AG04449 (cell line): ENCODE results near the gene OPA1.

ENCODE experiments used
- CTCF ChIA-PET: fragments of 350-600 bp; formaldehyde crosslinking; extraction: SDS; loops from one replicate; lab custom pipeline; 2021; ENCODE audit warnings: antibody characterized with exemption; lab: Yijun Ruan, JAX
- POLR2A ChIA-PET: fragments of 400-600, 350-600 bp; formaldehyde crosslinking; extraction: SDS; loops from one replicate; lab custom pipeline; 2020; ENCODE audit warnings: antibody characterized with exemption, inconsistent platforms; lab: Yijun Ruan, JAX
- DNase-seq: peaks from one replicate; pipeline ENCODE4 v3.0.0-alpha.2; 2010; ENCODE audit warnings: low read depth, low spot score
- H3K4me3 ChIP-seq: 2 replicates; pipeline ENCODE4 v1.5.1; 2011; ENCODE audit warnings: low read depth, mild to moderate bottlenecking, control low read depth, low read length
- TF ChIP-seq, protein P1 (sequence below): IDR thresholded peaks from one replicate; pipeline ENCODE4 v1.5.1; 2011; ENCODE audit warnings: mild to moderate bottlenecking, moderate library complexity, low read length, control low read depth, inconsistent platforms; ENCODE audit not compliant: insufficient read depth; ENCODE audit errors: missing control alignments

The OPA1 gene

DNA sequence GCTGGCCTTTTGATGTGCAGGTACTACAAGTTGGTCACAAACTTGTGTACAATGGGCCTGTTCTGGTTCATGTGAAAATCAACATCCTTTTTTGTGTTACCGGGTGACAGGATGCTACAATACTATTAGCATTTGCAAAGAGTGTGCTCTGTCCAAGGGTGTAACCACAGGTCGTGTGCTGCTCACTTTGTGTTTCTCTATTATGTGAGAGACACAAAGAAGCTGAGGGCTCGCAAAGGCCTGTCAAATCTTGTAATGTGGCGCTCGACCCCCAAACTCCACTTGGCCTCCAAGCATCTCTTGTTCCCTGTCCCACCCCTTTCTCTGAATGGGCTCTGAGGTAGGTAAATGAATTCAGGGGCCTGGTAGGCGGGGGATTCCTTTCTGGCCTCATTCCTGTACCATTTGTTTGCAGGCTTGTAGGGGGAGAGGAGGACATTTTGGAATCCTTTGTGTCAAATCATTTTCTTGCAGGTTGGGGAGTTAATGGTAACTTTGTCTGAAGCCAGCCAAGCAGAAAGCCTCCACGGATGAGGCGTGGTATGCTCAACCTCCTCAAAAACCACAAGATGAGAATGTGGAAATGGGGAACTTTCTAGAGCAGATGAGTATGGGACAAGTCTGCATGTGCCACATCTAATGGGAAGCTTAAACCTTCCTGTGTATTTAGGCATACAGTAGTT, 109.1 kb downstream of the OPA1 start:
- no peak for DNase-seq
- TF ChIP-seq, protein P1, sequence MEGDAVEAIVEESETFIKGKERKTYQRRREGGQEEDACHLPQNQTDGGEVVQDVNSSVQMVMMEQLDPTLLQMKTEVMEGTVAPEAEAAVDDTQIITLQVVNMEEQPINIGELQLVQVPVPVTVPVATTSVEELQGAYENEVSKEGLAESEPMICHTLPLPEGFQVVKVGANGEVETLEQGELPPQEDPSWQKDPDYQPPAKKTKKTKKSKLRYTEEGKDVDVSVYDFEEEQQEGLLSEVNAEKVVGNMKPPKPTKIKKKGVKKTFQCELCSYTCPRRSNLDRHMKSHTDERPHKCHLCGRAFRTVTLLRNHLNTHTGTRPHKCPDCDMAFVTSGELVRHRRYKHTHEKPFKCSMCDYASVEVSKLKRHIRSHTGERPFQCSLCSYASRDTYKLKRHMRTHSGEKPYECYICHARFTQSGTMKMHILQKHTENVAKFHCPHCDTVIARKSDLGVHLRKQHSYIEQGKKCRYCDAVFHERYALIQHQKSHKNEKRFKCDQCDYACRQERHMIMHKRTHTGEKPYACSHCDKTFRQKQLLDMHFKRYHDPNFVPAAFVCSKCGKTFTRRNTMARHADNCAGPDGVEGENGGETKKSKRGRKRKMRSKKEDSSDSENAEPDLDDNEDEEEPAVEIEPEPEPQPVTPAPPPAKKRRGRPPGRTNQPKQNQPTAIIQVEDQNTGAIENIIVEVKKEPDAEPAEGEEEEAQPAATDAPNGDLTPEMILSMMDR: no peak
- ChIA-PET POLR2A (no interaction called here), CTCF (no interaction called here)
- H3K4me3 ChIP-seq: no peak overlapping the region

DNA sequence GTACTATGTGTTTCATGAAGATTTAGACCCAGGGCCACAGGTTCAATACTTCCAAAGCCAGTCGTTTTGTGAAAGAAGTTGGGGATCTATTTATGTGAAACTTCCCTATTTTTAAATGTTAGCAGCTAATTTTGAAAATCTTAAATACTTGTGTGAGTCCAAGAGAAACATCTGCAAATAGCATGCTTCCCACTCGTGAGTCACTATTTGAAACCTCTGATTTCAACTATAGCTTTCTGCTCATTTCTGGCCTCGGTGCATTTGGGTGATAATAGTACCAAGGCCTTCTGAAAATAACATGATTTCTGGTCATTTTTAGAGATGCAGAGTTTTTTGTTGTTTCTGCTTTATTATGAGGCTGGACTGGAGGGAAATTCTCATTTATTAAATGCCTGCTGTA, 110.0 kb downstream of the OPA1 start:
- ChIA-PET CTCF (interaction anchor here (1.1 kb wide), 1 partner anchor 641 kb away, joined by 3 read pairs; no protein-coding TSS in a partner anchor), POLR2A (no interaction called here)
- TF ChIP-seq, protein P1: no peak
- H3K4me3 ChIP-seq: no peak overlapping the region
- DNase-seq: peak; percentile 19

DNA sequence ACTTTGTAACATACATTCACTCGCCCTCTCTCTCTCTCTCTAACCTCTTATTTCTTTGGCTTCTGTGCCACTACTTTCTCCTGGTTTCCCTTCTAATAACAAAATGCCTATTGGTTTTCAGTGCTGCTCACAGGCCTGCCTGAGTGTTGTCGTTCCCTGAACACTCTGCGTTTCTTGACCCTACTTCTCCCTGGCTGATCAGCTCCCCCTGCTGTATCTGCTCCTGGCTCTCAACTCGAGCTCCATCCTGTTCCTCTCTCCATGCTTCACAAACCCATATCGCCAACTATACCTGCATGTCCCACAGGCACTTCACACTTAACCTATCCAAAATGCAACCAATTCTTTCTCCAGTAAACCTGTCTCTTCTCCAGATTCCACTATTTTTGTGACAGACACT, 111.4 kb downstream of the OPA1 start:
- TF ChIP-seq, protein P1: no peak
- DNase-seq: no peak
- POLR2A ChIA-PET: interaction anchor here (0.6 kb wide), 1 partner anchor 320 kb away, joined by 3 read pairs; no protein-coding TSS in a partner anchor
- CTCF ChIA-PET: no interaction called here
- H3K4me3 ChIP-seq: no peak overlapping the region

DNA sequence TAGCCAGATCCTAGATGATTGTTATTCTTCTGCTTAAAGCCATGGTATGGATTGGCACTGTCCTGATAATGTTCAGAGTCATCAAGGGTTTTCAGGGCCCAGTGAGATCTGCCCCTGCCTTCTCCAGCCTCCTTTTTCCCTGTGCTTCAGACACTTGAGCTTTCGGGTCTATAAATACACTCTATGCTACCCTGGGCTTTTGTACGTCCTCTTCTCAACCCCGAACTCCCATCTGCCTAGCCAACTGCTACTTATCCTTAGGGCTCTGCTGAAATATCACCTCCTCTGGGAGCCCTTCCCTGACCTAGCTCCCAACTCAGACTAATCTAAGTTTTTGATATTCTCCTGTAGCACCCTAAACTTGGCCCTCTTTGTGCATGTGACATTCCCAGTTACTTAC, 115.3 kb downstream of the OPA1 start:
- POLR2A ChIA-PET: no interaction called here
- TF ChIP-seq, protein P1: no peak
- CTCF ChIA-PET: no interaction called here
- no peak overlapping the region for H3K4me3 ChIP-seq
- no peak for DNase-seq

DNA sequence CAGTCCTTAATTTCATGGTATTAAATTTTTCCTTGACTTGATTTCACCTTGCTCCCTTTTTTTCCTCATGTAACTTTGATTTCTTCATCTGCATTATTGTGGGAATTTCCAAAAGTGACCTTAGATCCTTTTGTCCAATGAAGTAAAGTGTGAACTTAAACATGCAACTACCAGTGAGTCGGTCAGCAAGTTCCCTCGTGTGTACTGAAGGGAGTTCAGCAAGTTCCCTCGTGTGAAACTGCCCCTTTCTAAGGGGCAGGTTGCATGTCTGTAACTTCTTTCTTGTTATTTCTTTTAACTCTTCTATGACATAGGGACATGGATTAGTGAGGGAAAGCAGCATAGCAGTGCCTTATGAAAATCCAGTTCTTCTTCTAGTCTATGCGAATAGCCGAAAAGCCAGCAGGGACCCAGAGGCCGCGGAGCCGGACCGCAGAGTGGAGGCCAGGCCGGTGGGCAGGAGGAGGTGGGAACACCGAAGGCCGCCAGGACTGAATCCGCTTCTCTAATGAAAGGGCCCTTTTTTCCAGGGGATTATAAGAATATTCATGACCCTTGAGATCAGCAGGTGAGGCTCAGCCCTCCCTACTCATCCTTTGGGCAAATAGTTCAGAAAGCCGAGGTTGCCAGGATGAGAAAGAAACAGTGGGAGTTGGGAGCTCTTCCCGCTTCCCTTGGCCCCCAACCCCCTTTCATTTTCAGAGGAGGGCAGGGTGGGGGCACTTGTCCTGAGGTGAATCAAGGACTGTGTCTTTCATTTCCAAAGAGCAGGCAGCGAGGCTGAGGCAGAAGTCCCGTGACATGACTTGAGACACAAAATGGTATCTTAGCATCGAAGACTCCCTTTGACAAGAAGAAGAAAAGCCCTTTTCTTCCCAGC, 117.5 kb downstream of the OPA1 start:
- CTCF ChIA-PET: no interaction called here
- no peak for DNase-seq
- no peak overlapping the region for H3K4me3 ChIP-seq
- TF ChIP-seq, protein P1: no peak
- POLR2A ChIA-PET: no interaction called here

DNA sequence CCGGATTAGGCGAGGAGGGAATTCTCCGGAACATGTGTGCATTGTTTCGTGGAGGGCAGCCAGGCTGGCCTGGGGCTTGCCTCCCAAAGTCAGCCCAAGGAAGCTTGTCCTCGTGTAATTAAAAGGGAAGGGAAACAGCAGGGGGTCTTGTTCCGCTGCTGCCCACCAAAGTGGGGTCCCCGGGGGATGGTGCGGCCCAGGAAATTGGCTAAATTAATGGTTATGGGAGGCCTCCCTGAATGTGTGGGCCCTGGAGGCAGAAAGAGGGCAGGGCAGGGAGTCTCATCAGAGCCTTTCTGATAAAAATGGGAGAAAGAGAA, 118.1 kb downstream of the OPA1 start:
- CTCF ChIA-PET: no interaction called here
- TF ChIP-seq, protein P1: no peak
- no peak overlapping the region for H3K4me3 ChIP-seq
- POLR2A ChIA-PET: no interaction called here
- DNase-seq: no peak
